ENCODE results near the gene COL5A1. TPM values are rescaled to one million over a fixed set of nuclear protein-coding genes. Genes with fewer than 3 reads are reported as not detected.

The COL5A1 gene
- total RNA-seq, 1 experiment from 2014 or later: 9.5 TPM

GRCh38 chr9:134611046-134611445, 30.6 kb upstream of the COL5A1 start:
- peaks cover 38 to 41% of the 10 kb centered on the region in 2 experiments for H3K9me3 Mint-ChIP-seq
- no peak overlapping the region for H3K4me3 Mint-ChIP-seq
- Histone ChIP-seq H3K79me1 (ENCODE audit: insufficient read depth, low read depth, low read length, poor library complexity, severe bottlenecking) (no peaks in the 10 kb centered on the region), H2BK120ac (ENCODE audit: low read depth, low read length, poor library complexity, severe bottlenecking) (no peak overlapping the region), H3K4me2 (ENCODE audit: insufficient read depth, insufficient read length, low read length) (no peak overlapping the region), H4K91ac (ENCODE audit: insufficient read length, low read depth, low read length) (no peak overlapping the region), H3K23ac (ENCODE audit: insufficient read length, low read depth, low read length) (no peak overlapping the region), H2BK15ac (ENCODE audit: low read depth, low read length) (no peak overlapping the region), H3K9ac (ENCODE audit: extremely low read depth, insufficient read length, low read length) (no peak overlapping the region), H2AK5ac (ENCODE audit: insufficient read length, low read length) (no peak overlapping the region), H3K14ac (ENCODE audit: insufficient read depth, low read length) (no peak overlapping the region), H2BK12ac (ENCODE audit: insufficient read length, low read depth, low read length) (no peak overlapping the region), H3T11ph (ENCODE audit: low read length) (no peak overlapping the region), H3K9me3 (ENCODE audit: control insufficient read depth, low read depth, low read length) (no peaks in the 10 kb centered on the region), H3K27me3 (ENCODE audit: insufficient read depth, low read length) (no peaks in the 10 kb centered on the region), H2BK20ac (ENCODE audit: low read depth, low read length, poor library complexity, severe bottlenecking) (no peak overlapping the region), H3K18ac (ENCODE audit: insufficient read length, low read depth, low read length) (no peak overlapping the region), H3K79me2 (ENCODE audit: insufficient read depth, low read length) (no peaks in the 10 kb centered on the region), H4K20me1 (ENCODE audit: control insufficient read depth, insufficient read depth, insufficient read length) (no peaks in the 10 kb centered on the region), H3K4ac (ENCODE audit: low read depth, low read length) (no peak overlapping the region), H3K4me1 (ENCODE audit: insufficient read depth, low read length) (no peaks in the 10 kb centered on the region), H3K27ac (ENCODE audit: insufficient read length, low read depth, low read length) (no peak overlapping the region), H3K56ac (ENCODE audit: insufficient read length, low read depth, low read length) (no peak overlapping the region), H2BK5ac (ENCODE audit: insufficient read length, low read length) (no peak overlapping the region), H4K5ac (ENCODE audit: insufficient read length, low read depth, low read length) (no peak overlapping the region), H3K23me2 (ENCODE audit: insufficient read length, low read depth, low read length, poor library complexity, severe bottlenecking) (no peaks in the 10 kb centered on the region), H4K8ac (replicated peaks; ENCODE audit: insufficient read length, low read depth, low read length) (no peak overlapping the region), H2AFZ (ENCODE audit: low read length) (no peak overlapping the region)
- peaks cover 4 to 12% (median 10%) of the 10 kb centered on the region in 3 experiments; a peak in 6 of 7 replicates for H3K36me3 Mint-ChIP-seq (ENCODE audit: insufficient read depth in 1 of 3, low read depth in 3 of 3)
- no CpG with 5 or more reads among the region's 4 CpGs for WGBS (ENCODE audit: extremely low coverage, insufficient read length, low lambda C conversion rate)
- no peak for TF ChIP-seq CTCF (conservative IDR thresholded peaks at IDR 0.05)
- peaks cover 5% of the 10 kb centered on the region for H3K27me3 Mint-ChIP-seq (ENCODE audit: low read depth)
- no peak overlapping the region for H3K27ac Mint-ChIP-seq
- 0 out of 4 replicates have a peak, but pooled peaks cover 0 to 2% of the 10 kb centered on the region in 2 experiments for H3K4me1 Mint-ChIP-seq
- DNase-seq: no peak
